ENCODE results near the gene WIPF2. TPM values are rescaled to one million over a fixed set of nuclear protein-coding genes. Genes with fewer than 3 reads are reported as not detected.

WIPF2 gene
- total and polyA plus RNA-seq, 2 experiments from 2014 or later: 9.2 TPM

GRCh38 chr17:40248507-40248906, 29.4 kb downstream of the WIPF2 start (continued):
- TF ChIP-seq EZH2 (IDR thresholded peaks at IDR 0.05; ENCODE audit: low read depth, unreplicated experiment) (no peak), ZNF114 (CRISPR knock-in tag; IDR thresholded peaks at IDR 0.05) (no peak), STAT1 (IDR thresholded peaks at IDR 0.05; ENCODE audit: unreplicated experiment) (no peak), POLR2AphosphoS5 (IDR thresholded peaks at IDR 0.05; ENCODE audit: low read depth) (no peak), EZH2phosphoT487 (IDR thresholded peaks at IDR 0.05; ENCODE audit: unreplicated experiment) (no peak), JUNB (IDR thresholded peaks at IDR 0.05; ENCODE audit: unreplicated experiment) (no peak), ZNF331 (CRISPR knock-in tag; IDR thresholded peaks at IDR 0.05; ENCODE audit: low read depth) (no peak), CREB1 (CRISPR knock-in tag; IDR thresholded peaks at IDR 0.05; ENCODE audit: low read depth) (no peak), REST (IDR thresholded peaks at IDR 0.05; ENCODE audit: unreplicated experiment) (no peak), ETS1 (IDR thresholded peaks at IDR 0.05) (no peak)

GRCh38 chr17:40251576-40251975, 32.5 kb downstream of the WIPF2 start:
- Mint-ChIP-seq H3K4me1 (no peaks in the 10 kb centered on the region), H3K36me3 (ENCODE audit: low read depth) (peaks cover 2% of the 10 kb centered on the region; the same call in 2 of the 3 replicates), H3K4me3 (no peak overlapping the region), H3K9me3 (no peaks in the 10 kb centered on the region), H3K27ac (no peak overlapping the region; the same call in 1 of the 2 replicates), H3K27me3 (ENCODE audit: insufficient read depth, low read depth, poor library complexity) (peaks cover 2% of the 10 kb centered on the region)
- no peak overlapping the region for H3K4me3 ChIP-seq
- no peaks in the 10 kb centered on the region for H3F3A ChIP-seq (replicated peaks; ENCODE audit: low read depth)
- no peaks in the 10 kb centered on the region for H3K27me3 ChIP-seq (ENCODE audit: insufficient read depth)
- H3K4me1 ChIP-seq (ENCODE audit: insufficient read depth): no peaks in the 10 kb centered on the region
- no peaks in the 10 kb centered on the region for H3K36me3 ChIP-seq (ENCODE audit: insufficient read depth)
- no peak overlapping the region for H3K27ac ChIP-seq (ENCODE audit: low read depth)
- peaks cover 4% of the 10 kb centered on the region for H4K20me1 ChIP-seq (replicated peaks; ENCODE audit: insufficient read depth)
- H3K79me2 ChIP-seq (replicated peaks; ENCODE audit: insufficient read depth): peaks cover 51% of the 10 kb centered on the region
- no peak overlapping the region for H3K4me2 ChIP-seq
- H3K9me2 ChIP-seq (ENCODE audit: insufficient read depth): no peaks in the 10 kb centered on the region
- no peak overlapping the region for H2AFZ ChIP-seq
- ATAC-seq (no peak), DNase-seq (ENCODE audit: low spot score) (no peak)
- no peak for TF ChIP-seq EZH2phosphoT487 (IDR thresholded peaks at IDR 0.05; ENCODE audit: unreplicated experiment)
- TF ChIP-seq ETS1 (IDR thresholded peaks at IDR 0.05): no peak
- TF ChIP-seq CREB1 (CRISPR knock-in tag; IDR thresholded peaks at IDR 0.05; ENCODE audit: low read depth): no peak
- TF ChIP-seq JUNB (IDR thresholded peaks at IDR 0.05; ENCODE audit: unreplicated experiment): no peak
- no peak for TF ChIP-seq EZH2 (IDR thresholded peaks at IDR 0.05; ENCODE audit: low read depth, unreplicated experiment)
- TF ChIP-seq CTCF (conservative IDR thresholded peaks at IDR 0.05; ENCODE audit: low read depth in 2 of 2): no peak
